ENCODE results near the gene CORO2A. TPM values are rescaled to one million over a fixed set of nuclear protein-coding genes. Genes with fewer than 3 reads are reported as not detected.

Gene CORO2A
- total RNA-seq, 2 experiments from 2014 or later, result 6.8 to 8.5 TPM

GRCh38 chr9:98168153-98168780, 24.2 kb downstream of the CORO2A start:
- no peaks in the 10 kb centered on the region for H3K36me3 Mint-ChIP-seq (ENCODE audit: low read depth)
- POLR2A ChIA-PET, result interaction anchor here (0.6 kb wide), 1 partner anchor 11 kb away, joined by 3 read pairs; no protein-coding TSS in a partner anchor

GRCh38 chr9:98164912-98165311, 27.5 kb downstream of the CORO2A start:
- H3K9me3 ChIP-seq (ENCODE audit: control insufficient read depth in 1 of 2, insufficient read depth in 1 of 2, low read length in 2 of 2), result no peaks in the 10 kb centered on the region
- no peaks in the 10 kb centered on the region for H3K27me3 Mint-ChIP-seq
- TF ChIP-seq CTCF (IDR thresholded peaks at IDR 0.05), result no peak
- peak overlapping the region; percentile 37 for H3K27ac Mint-ChIP-seq
- peaks cover 64% of the 10 kb centered on the region for H3K4me1 Mint-ChIP-seq (ENCODE audit: low read depth)
- peaks cover 37% of the 10 kb centered on the region for H3K4me1 ChIP-seq (ENCODE audit: insufficient read depth, low read length)
- H3K9me3 Mint-ChIP-seq, result no peaks in the 10 kb centered on the region
- no peaks in the 10 kb centered on the region for H3K27me3 ChIP-seq (ENCODE audit: control insufficient read depth in 1 of 2, insufficient read depth in 2 of 2, low read length in 2 of 2)
- ATAC-seq (ENCODE audit: poor library complexity), result no peak
- intact Hi-C loops (cut with DNase I, micrococcal nuclease), result no loop called here
- no peak overlapping the region for H3K4me3 ChIP-seq (ENCODE audit: low read length)
- H3K4me3 Mint-ChIP-seq, result no peak overlapping the region
- H3K27ac ChIP-seq (ENCODE audit: low read depth in 1 of 2, low read length in 2 of 2), result no peak overlapping the region
- H3K36me3 Mint-ChIP-seq (ENCODE audit: low read depth), result no peaks in the 10 kb centered on the region
- H3K36me3 ChIP-seq (ENCODE audit: insufficient read depth, low read length), result no peaks in the 10 kb centered on the region
- no peak for DNase-seq
- ChIA-PET POLR2A (no interaction called here), CTCF (no interaction called here)

More at GRCh38 chr9:98168153-98168780, 24.2 kb downstream of the CORO2A start:
- Mint-ChIP-seq H3K27ac (peak overlapping the region; percentile 57), H3K9me3 (no peaks in the 10 kb centered on the region), H3K4me3 (no peak overlapping the region), H3K4me1 (ENCODE audit: low read depth) (peaks cover 67% of the 10 kb centered on the region), H3K27me3 (no peaks in the 10 kb centered on the region)
- peaks cover 56% of the 10 kb centered on the region for H3K4me1 ChIP-seq (ENCODE audit: insufficient read depth, low read length)
- no peaks in the 10 kb centered on the region for H3K36me3 ChIP-seq (ENCODE audit: insufficient read depth, low read length)
- CTCF ChIA-PET, result no interaction called here
- DNase-seq (peak in 1 of 14 experiments; percentile 7), ATAC-seq (ENCODE audit: poor library complexity) (no peak)
- peak overlapping the region in 1 of 2 donors; percentile 13 for H3K27ac ChIP-seq (ENCODE audit: low read depth in 1 of 2, low read length in 2 of 2)
- TF ChIP-seq CTCF (IDR thresholded peaks at IDR 0.05), result no peak
- H3K4me3 ChIP-seq (ENCODE audit: low read length), result no peak overlapping the region
- H3K27me3 ChIP-seq (ENCODE audit: control insufficient read depth in 1 of 2, insufficient read depth in 2 of 2, low read length in 2 of 2), result no peaks in the 10 kb centered on the region
- no peaks in the 10 kb centered on the region for H3K9me3 ChIP-seq (ENCODE audit: control insufficient read depth in 1 of 2, insufficient read depth in 1 of 2, low read length in 2 of 2)
- intact Hi-C loops (cut with DNase I, micrococcal nuclease), result no loop called here

GRCh38 chr9:98162613-98163012, 29.8 kb downstream of the CORO2A start:
- H3K36me3 Mint-ChIP-seq (ENCODE audit: low read depth), result no peaks in the 10 kb centered on the region
- peak in 1 of 14 experiments; percentile 15 for DNase-seq
- Histone ChIP-seq H3K9me3 (ENCODE audit: control insufficient read depth in 1 of 2, insufficient read depth in 1 of 2, low read length in 2 of 2) (no peaks in the 10 kb centered on the region), H3K4me1 (ENCODE audit: insufficient read depth, low read length) (peaks cover 25% of the 10 kb centered on the region), H3K4me3 (ENCODE audit: low read length) (no peak overlapping the region), H3K27ac (ENCODE audit: low read depth in 1 of 2, low read length in 2 of 2) (no peak overlapping the region), H3K27me3 (ENCODE audit: control insufficient read depth in 1 of 2, insufficient read depth in 2 of 2, low read length in 2 of 2) (no peaks in the 10 kb centered on the region), H3K36me3 (ENCODE audit: insufficient read depth, low read length) (peaks cover 3% of the 10 kb centered on the region)
- intact Hi-C loops (cut with DNase I, micrococcal nuclease), result no loop called here
- no peaks in the 10 kb centered on the region for H3K27me3 Mint-ChIP-seq
- peaks cover 59% of the 10 kb centered on the region for H3K4me1 Mint-ChIP-seq (ENCODE audit: low read depth)
- ChIA-PET CTCF (no interaction called here), POLR2A (no interaction called here)
- no peak for TF ChIP-seq CTCF (IDR thresholded peaks at IDR 0.05)
- H3K4me3 Mint-ChIP-seq, result no peak overlapping the region
- no peak overlapping the region for H3K27ac Mint-ChIP-seq
- no peak for ATAC-seq (ENCODE audit: poor library complexity)
- no peaks in the 10 kb centered on the region for H3K9me3 Mint-ChIP-seq
